Fibroblast of mammary gland (primary cell): ENCODE results near the gene SLC26A8.
A peak's percentile ranks its signal among the peaks of the same experiment; 100 is the strongest.

Experiments used
- DNase-seq: peaks from one replicate; pipeline ENCODE4 v3.0.0-alpha.2; 2010; ENCODE audit warnings: low read depth
- H3K4me3 ChIP-seq: 2 replicates; pipeline ENCODE4 v1.5.1; 2011; ENCODE audit warnings: low read depth, mild to moderate bottlenecking, low read length, moderate library complexity; ENCODE audit not compliant: control insufficient read depth
- CTCF ChIP-seq: conservative IDR thresholded peaks from 2 replicates; pipeline ENCODE4 v1.5.1; 2011; ENCODE audit warnings: low read depth, low read length, inconsistent platforms; ENCODE audit not compliant: control insufficient read depth, insufficient read depth

The SLC26A8 gene

GRCh38 chr6:36032261-36032660 lies 7.8 kb upstream of the SLC26A8 start:
- no peak overlapping the region for H3K4me3 ChIP-seq
- TF ChIP-seq CTCF = no peak
- no peak for DNase-seq

GRCh38 chr6:36029464-36029863 lies 5.0 kb upstream of the SLC26A8 start:
- peak overlapping the region; percentile 97 for H3K4me3 ChIP-seq

GRCh38 chr6:36028877-36029324 lies 4.5 kb upstream of the SLC26A8 start:
- peak overlapping the region; percentile 97 for H3K4me3 ChIP-seq
- DNase-seq = peak; percentile 84
- TF ChIP-seq CTCF = no peak

More at GRCh38 chr6:36029464-36029863, 5.0 kb upstream of the SLC26A8 start:
- no peak for TF ChIP-seq CTCF
- DNase-seq = peak; percentile 88

- peak overlapping the region; percentile 97 for H3K4me3 ChIP-seq
- TF ChIP-seq CTCF = no peak
- peak; percentile 12 for DNase-seq
Observed at GRCh38 chr6:36028088-36028876, 3.8 kb upstream of the SLC26A8 start.

GRCh38 chr6:36027501-36028087 lies 3.2 kb upstream of the SLC26A8 start, which contains the start of gene MAPK14:
TSS of gene MAPK14 (plus strand) at chr6:36027808. CDS start at chr6:36028158, 350 bp downstream.
- peak within 1 kb of the TSS; percentile 97 for H3K4me3 ChIP-seq
- DNase-seq = peak; percentile 100
- TF ChIP-seq CTCF = peak; percentile 85

- peak; percentile 34 for DNase-seq
- TF ChIP-seq CTCF = no peak
- H3K4me3 ChIP-seq = no peak overlapping the region
Observed at GRCh38 chr6:36025932-36026327, 1.5 kb upstream of the SLC26A8 start.
